ENCODE data around the gene UMAD1. TPM values are rescaled to one million over a fixed set of nuclear protein-coding genes. Genes with fewer than 3 reads are reported as not detected.
"Not testable (repeated sequence)": the region's sequence is repeated elsewhere in the genome, so short reads cannot be mapped to it uniquely, and the experiment has no call there.

Gene UMAD1
- total RNA-seq, 1 donor from 2014 or later: 4.6 TPM

DNA sequence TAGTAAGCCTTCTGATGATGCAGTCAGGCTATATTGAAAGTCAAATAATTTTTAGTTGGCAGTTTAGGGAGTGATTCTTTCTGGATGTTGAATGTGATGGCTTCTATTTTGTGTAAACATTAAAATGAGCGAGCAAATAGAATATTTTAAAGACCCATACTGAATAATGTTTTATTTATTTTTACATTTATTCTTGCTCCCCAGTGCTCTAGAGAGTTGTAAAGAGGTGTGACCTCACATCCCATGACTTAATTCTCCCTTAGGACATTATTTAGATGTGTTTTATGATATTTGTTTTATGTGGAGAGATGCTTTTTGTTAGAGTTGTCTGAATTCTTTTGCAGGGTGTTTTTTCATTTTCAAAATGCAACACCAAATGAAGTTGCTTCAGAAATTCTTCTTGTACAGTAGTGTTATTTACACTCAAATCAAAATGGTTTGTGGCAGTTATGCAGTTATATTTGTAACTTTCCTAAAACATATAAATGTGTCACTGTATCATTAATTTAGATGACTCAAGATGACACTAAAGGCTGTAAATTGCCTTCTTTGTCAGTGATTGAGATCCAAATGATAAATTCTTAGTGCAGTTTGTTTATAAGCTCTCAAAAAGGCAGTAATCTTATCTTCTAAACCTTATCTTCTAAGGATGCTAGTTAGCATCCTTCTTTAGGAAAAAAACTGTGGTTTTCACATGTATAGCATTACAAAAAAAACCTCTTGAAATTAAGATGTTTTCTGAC, 12.4 kb downstream of the UMAD1 start:
- no peak for DNase-seq (ENCODE audit: low read depth, low spot score)

DNA sequence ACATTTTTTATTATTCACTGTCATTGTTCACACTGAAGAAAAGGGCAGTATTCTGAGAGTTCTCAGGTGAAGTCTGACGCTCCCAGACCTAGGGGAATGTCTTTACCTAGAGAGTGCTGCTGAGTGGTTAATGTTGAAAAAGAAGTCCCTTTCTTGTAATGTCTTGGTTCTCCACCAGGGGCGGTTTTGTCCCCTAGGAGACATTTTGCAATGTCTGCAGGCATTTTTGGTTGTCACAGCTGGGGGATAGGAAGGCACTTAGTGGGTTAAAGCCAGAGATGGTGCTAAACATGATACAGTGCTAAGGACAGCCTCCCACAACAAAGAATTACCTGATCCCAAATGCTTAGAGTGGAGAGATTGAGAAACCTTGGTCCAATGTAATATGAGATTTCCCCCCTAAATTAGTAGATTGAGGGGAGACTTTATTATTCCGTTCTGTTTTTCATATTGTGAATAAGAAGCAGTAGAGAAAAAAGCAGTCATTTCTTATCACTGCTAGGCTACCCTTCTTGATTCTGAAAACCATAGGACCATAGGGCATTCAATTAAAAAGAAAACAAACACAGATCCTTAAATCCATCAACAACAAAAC, 13.1 kb downstream of the UMAD1 start:
- no peak for DNase-seq (ENCODE audit: low read depth, low spot score)

GRCh38 chr7:7654964-7655715, 14.6 kb downstream of the UMAD1 start:
- no peak for DNase-seq (ENCODE audit: low read depth, low spot score)

DNA sequence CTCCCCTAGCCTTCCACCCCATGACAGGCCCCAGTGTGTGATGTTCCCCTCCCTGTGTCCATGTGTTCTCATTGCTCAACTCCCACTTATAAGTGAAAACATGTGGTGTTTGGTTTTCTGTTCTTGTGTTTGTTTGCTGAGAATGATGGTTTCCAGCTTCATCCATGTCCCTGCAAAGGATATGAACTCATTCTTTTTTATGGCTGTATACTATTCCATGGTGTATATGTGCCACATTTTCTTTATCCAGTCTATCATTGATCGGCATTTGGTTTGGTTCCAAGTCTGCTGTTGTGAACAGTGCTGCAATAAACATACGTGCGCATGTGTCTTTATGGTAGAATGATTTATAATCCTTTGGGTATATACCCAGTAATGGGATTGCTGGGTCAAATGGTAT, 15.9 kb downstream of the UMAD1 start:
- not testable (repeated sequence) for DNase-seq (ENCODE audit: low read depth, low spot score)

DNA sequence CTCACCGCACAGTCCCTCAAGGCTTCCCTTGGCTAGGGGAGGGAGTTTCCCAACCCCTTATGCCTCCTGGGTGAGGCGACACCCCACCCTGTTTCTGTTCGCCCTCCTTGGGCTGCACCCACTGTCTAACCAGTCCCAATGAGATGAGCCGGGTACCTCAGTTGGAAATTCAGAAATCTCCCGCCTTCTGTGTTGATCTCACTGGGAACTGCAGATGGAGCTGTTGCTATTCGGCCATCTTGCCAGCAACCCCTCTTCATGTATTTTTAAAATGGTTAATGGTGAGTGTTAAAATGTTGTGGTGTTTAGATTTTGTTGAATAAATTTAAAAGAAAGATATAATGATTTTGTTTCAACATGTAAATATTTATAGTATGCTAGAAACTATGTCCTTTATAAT, 22.0 kb downstream of the UMAD1 start:
- DNase-seq (ENCODE audit: low read depth, low spot score): no peak

DNA sequence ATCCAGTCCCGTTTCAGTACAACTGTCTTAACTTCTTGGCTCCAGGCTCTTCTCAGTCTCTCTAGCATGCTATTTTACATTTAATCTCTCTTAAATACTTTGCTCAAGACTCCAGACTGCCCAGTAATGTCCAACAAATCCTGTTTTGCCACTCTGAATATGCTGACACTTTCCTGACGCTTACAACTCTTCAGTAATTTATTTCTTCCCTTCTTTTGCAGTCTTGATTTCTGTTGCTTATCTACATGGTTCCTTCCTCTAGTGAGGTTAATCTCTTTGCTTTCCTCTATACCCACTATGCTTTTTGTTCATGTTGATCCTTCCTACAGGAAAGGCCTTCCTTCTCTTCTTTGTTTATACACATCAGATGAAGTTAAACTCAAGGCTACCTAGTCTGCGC, 23.7 kb downstream of the UMAD1 start:
- no peak for DNase-seq (ENCODE audit: low read depth, low spot score)

DNA sequence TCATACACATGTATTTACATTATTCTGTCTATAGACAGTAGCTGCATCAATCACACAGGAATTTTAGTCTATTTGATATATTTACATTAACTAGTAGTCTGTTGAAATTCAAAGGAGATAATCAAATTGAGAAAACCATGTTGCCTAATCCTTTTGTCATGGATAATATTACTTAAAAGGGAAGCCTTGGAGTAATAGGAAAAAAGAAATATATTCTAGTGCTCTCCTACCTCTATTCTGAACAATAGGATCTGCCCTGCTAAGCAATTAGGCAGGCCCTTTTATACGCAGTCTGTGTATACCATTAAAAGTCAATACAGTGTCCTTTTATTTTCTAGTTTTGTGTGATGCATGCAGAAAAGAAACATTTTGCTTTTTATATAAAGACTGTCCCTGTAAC, 24.5 kb downstream of the UMAD1 start:
- DNase-seq (ENCODE audit: low read depth, low spot score): no peak

DNA sequence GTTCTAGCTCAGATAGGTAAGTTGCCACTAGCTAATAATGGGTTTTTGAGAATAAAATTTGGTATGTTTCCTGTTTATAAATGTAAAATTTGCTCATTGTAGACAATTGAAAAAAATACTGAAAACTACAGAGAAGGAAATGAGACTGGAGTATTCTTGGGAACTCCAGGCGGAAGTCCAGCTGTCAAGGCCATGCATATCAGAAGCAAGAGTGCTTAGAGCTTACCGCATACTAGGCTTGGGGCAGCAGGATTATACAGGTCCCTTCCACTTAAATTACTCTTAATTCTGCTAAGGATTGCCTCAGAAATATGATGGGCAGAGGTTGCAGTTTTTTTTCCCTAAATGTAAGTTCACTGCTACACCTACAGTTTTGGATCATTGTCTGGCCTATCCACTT, 26.6 kb downstream of the UMAD1 start:
- no peak for DNase-seq (ENCODE audit: low read depth, low spot score)

GRCh38 chr7:7668706-7669105, 28.2 kb downstream of the UMAD1 start:
- no peak for DNase-seq (ENCODE audit: low read depth, low spot score)

GRCh38 chr7:7670490-7670889, 29.9 kb downstream of the UMAD1 start:
- no peak for DNase-seq (ENCODE audit: low read depth, low spot score)

DNA sequence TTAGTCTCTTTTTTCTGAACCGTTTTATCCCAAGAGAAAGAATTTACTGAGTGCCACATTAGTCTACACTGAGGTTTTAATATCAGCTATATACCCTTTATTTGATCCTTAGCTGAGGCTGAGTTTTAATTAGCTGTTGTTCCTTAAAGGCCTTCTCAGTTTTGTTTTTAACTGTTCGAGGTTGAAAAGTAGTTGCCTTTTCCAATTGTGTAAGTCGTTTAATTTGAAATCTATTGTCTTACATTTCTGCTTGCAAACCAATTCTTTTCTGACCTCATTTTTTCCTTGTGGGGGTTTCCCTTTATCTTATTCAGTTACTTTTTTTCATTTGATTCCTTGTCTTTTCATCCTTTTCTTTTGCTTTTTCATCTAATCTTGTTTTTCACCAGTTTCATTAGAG, 30.8 kb downstream of the UMAD1 start:
- DNase-seq (ENCODE audit: low read depth, low spot score): no peak

GRCh38 chr7:7672545-7673239, 32.1 kb downstream of the UMAD1 start:
- DNase-seq (ENCODE audit: low read depth, low spot score): no peak

DNA sequence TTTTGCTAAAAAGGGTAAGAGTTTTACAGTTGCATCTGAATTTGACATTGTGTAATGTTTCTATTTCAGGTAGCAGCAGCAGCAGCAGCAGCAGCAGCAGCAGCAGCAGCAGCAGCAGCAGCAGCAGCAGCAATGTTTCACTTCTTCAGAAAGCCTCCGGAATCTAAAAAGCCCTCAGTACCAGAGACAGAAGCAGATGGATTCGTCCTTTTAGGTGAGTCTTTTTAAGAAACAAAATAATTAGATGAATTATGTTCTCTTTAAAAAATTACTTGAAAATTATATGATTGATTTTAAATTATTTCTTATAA, 32.6 kb downstream of the UMAD1 start:
- DNase-seq (ENCODE audit: low read depth, low spot score): no peak

GRCh38 chr7:7675686-7676085, 35.1 kb downstream of the UMAD1 start:
- no peak for DNase-seq (ENCODE audit: low read depth, low spot score)

DNA sequence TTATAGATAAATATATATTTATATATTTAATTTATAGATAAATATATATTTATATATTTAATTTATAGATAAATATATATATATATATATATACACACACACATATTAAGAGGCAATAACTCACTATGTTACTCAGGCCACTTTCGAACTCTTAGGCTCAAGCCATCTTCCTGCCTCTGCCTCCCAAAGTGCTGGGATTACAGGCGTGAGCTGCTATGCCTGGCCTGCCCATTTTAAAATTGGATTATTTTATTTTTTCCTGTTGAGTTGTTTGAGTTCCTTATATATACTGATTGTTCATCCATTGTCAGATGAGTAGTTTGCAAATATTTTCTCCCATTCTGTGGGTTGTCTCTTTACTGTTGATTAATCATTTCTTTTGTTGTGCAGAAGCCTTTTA, 39.1 kb downstream of the UMAD1 start:
- DNase-seq (ENCODE audit: low read depth, low spot score): not testable (repeated sequence)

- DNase-seq (ENCODE audit: low read depth, low spot score): peak; percentile 11
Measured at GRCh38 chr7:7681191-7681935, 40.8 kb downstream of the UMAD1 start.

GRCh38 chr7:7681936-7682329, 41.4 kb downstream of the UMAD1 start:
- no peak for DNase-seq (ENCODE audit: low read depth, low spot score)

DNA sequence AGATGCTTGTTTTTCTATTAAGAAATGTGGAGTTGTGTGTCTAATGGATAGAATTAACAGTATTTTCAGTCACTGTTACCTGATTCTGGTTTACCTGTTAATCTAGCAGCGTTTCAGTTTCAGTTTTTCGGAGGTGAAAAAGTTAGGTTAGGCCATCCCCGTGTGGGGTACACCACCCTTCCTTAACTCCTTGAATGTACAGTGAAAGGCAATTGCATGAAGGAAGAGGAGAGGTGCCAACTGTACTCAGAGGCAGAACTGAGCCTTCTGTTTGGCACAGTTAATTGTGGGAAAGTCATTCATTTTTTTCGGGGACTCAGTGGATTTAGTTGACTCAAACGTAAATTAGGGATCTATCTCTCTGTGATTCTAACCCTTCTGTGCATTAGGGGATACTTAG, 42.3 kb downstream of the UMAD1 start:
- no peak for DNase-seq (ENCODE audit: low read depth, low spot score)

DNA sequence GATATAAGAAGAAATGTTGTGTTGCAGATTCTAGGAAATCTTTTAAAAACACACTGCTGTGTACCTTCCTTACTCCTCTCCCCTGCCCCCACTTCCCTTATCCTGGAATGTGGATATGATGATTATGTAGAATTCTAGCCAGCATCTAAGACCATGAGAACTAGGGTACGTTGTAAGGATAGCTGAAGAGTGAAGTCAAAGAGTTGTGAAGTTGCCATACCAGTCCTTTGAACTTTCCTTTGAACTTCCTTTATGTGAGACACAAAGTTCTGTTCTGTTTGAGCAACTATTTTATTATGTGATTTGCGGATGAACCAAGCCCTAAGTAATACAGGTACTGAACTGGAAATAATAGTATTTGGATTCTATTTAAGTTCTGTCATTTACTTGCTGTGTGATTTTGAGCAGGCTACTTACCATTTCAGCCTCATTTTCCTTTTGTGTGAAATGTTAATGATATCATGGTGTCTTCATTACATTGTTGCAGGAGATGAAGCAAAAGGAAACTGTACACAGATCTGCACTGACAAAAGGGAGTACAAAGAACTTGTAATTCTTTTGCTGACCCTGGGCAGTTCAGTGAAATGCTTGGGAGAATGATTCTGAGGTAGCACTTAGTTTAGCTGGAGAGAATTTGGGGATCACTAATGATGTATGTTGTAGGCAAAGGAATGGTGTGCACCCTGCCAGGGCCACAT, 46.4 kb downstream of the UMAD1 start:
- no peak for DNase-seq (ENCODE audit: low read depth, low spot score)

DNA sequence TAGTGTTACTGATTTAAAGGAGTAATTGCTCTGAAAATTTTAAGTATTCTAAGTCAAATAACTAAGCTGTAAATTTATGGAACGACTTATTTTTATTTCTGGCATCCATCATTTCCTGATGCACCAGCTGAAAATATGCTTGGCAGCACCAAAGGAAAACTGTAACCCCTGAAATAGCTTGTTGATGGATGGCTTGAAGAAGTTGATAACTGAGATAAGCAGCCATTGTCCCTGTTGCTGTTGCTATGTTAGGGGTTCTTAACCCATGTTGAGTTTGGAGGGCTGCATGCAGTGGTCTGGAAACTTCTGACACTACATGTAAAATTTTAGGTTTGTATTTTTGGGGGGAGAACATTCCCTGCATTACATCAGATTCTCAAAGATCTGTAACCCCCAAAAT, 47.2 kb downstream of the UMAD1 start:
- DNase-seq (ENCODE audit: low read depth, low spot score): peak; percentile 29

DNA sequence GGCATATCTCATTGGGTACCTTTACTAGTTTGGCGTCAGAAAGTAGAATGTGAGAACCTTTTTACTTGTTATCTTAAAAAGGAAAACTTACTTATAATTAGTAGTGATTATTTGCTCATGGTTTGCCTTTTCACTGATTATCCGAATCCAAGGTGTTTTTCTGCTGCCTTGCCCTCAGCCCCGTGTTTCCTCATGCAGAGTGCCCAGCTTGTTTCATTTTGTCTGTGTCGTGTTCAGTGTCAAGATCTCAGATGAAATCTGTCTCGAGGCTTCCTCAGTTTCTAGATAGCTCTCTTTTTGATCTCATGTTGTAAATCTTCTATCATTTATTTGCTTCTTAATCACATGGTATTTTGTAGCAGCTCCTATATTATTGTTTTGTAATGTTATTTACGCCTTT, 47.8 kb downstream of the UMAD1 start:
- no peak for DNase-seq (ENCODE audit: low read depth, low spot score)

All from pulmonary artery endothelial cell (primary cell).